NCI-H1694 (cell line): ENCODE results near the gene TRPM3.

Experiments used
- DNase-seq: peaks from one replicate; lab custom pipeline; 2025; lab: John Stamatoyannopoulos, UW

TRPM3 gene

DNA sequence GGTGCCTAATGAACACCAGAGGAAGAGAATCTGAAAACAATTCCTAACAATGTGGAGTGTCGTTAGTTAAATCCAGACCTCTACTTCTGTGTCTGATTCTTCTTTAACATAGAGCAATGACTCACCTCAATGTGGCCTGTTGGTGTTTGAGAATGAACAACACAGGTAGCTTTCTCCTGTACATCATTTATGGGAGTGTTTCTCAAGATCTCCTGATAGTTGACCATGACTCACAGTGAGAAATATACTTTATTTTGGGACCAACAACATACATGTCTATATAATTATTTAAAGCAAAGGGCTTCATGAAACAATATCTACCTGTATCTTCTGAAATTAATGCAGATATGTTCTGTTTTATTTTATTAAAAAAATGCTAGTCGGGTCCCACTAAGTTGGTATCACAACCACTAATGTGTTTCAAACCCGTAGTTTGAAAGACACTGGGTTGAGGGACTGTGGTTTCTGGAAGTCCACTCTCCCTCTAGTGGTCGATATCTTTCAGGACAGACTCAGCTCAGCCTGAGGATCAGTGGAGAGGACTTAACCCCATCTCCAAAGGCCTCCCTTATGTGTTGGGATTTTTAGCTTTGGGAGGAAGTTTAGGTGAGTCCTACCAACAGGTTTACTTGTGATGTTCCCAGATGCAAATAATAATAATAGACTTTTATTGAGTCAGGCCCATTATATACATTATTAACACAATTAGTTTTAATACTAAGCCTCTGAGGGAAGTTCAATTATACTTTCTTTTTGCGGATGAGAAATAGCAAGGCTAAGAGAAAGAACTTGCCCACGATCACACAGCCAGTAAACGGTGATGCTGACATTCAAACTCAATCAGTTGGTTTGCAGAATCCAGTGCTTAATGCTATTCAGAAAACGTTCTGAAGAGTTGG is 636.9 kb downstream of the TRPM3 start:
- peak; percentile 38 for DNase-seq

DNA sequence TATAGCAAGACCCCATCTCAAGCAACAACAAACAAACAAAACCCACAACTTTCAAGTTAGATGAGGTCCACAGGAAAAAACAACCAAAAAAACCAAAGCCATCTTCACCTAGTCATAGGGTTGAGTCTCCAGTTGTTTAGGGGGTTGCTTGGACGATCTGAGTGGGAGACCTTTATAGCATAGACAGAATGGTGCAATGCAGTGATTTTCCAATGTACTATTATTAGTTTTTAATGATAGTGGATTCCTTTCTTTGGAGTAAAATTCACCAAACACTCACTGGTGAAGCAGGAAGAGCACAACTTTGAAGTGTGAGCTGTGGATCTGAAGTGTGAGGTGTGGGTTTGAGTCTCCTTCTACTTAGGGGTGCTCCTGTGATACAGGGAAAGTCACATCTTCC is 640.0 kb downstream of the TRPM3 start:
- DNase-seq: no peak

DNA sequence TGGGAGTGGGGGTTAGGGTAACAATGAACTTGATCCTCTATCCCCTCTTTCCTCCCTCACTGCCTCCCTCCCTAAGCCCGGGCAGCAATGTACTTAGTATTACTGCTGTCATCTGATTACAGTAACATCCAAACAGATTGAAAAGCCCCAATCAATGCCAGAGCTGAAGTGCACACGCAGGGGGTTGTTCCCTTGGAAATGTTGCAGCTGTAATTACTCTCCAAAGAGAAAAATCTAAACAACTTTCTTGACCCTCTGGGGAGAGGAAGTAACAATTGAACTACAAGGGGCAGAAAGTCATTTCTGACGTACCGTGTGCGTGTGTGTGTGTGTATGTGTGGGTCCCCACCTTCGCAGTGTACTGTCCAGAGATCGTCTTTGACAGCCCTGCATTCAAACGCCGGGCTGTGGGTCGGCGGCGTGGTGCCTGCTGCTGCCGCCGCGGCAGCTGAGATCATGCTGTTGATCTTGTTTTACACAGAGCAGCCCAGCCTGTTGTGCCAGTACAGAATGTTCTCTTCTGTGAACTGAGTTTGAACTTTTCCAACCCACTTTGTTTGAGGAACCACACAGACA is 640.9 kb downstream of the TRPM3 start:
- peak; percentile 48 for DNase-seq

DNA sequence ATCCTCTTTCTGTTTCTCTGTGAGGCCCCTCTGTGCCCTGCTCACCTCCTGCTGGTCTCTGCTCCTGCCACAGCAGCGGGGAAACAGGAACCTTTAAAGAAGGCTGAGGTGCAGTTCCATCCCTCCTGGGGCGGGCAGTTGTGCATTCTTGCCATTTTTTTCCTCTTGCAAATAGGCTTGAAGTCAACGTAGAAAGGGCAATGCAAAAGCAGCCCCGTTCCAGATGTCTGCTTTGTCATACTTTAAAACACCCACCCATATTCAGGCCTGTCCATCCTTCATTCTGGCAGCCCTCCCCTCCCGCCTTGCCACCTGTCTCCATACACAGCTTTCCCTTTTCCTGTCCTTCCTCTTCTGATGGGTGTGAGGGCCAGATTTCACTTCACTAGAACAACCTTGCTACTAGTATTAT is 641.5 kb downstream of the TRPM3 start:
- no peak for DNase-seq
